ENCODE results near the gene AGK. TPM values are rescaled to one million over a fixed set of nuclear protein-coding genes. Genes with fewer than 3 reads are reported as not detected.

Gene AGK
- total RNA-seq, 3 donors from 2014 or later = 14.7 to 33.1 (median 28.5) TPM

GRCh38 chr7:141534757-141535737, 16.2 kb upstream of the AGK start:
- no peaks in the 10 kb centered on the region for H3K9me3 ChIP-seq
- no peak overlapping the region for H3K4me3 ChIP-seq
- H3K36me3 ChIP-seq = no peaks in the 10 kb centered on the region
- H3K27me3 ChIP-seq = no peaks in the 10 kb centered on the region
- no peaks in the 10 kb centered on the region for H3K4me1 ChIP-seq
- no peak for DNase-seq (ENCODE audit: low spot score in 2 of 2)
- H3K27ac ChIP-seq = no peak overlapping the region
- intact Hi-C loops (cut with DNase I; ENCODE audit: low total_unique reads) = no loop called here
- TF ChIP-seq POLR2AphosphoS5 (IDR thresholded peaks at IDR 0.05) (no peak), POLR2A (IDR thresholded peaks at IDR 0.05) (no peak)
- TF ChIP-seq, protein P1, sequence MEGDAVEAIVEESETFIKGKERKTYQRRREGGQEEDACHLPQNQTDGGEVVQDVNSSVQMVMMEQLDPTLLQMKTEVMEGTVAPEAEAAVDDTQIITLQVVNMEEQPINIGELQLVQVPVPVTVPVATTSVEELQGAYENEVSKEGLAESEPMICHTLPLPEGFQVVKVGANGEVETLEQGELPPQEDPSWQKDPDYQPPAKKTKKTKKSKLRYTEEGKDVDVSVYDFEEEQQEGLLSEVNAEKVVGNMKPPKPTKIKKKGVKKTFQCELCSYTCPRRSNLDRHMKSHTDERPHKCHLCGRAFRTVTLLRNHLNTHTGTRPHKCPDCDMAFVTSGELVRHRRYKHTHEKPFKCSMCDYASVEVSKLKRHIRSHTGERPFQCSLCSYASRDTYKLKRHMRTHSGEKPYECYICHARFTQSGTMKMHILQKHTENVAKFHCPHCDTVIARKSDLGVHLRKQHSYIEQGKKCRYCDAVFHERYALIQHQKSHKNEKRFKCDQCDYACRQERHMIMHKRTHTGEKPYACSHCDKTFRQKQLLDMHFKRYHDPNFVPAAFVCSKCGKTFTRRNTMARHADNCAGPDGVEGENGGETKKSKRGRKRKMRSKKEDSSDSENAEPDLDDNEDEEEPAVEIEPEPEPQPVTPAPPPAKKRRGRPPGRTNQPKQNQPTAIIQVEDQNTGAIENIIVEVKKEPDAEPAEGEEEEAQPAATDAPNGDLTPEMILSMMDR (IDR thresholded peaks at IDR 0.05) = no peak

DNA sequence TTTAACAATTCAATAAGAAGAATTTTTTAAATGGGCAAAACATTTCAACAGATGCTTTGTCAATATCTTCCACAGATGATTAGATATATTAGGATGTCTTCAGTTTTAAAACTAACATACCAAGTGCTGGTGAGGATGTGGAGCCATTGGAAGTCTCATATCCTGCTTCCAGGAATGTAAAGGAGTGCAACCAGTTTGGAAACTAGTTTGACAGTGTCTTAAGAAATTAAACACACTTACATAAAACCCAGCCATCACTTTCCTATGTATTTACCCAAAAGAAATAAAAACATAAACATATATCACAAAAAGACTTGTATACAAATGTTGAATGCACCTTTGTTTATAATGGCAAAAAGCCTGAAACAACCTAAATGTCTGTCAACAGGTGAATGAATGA, 13.3 kb upstream of the AGK start:
- no peaks in the 10 kb centered on the region for H3K4me1 ChIP-seq
- DNase-seq (ENCODE audit: low spot score in 2 of 2) = no peak
- no peak overlapping the region for H3K4me3 ChIP-seq
- H3K27ac ChIP-seq = no peak overlapping the region
- H3K36me3 ChIP-seq = no peaks in the 10 kb centered on the region
- intact Hi-C loops (cut with DNase I; ENCODE audit: low total_unique reads) = no loop called here
- TF ChIP-seq POLR2AphosphoS5 (IDR thresholded peaks at IDR 0.05) (no peak), POLR2A (IDR thresholded peaks at IDR 0.05) (no peak)
- TF ChIP-seq, protein P1 (IDR thresholded peaks at IDR 0.05) = no peak
- H3K27me3 ChIP-seq = no peaks in the 10 kb centered on the region
- no peaks in the 10 kb centered on the region for H3K9me3 ChIP-seq

DNA sequence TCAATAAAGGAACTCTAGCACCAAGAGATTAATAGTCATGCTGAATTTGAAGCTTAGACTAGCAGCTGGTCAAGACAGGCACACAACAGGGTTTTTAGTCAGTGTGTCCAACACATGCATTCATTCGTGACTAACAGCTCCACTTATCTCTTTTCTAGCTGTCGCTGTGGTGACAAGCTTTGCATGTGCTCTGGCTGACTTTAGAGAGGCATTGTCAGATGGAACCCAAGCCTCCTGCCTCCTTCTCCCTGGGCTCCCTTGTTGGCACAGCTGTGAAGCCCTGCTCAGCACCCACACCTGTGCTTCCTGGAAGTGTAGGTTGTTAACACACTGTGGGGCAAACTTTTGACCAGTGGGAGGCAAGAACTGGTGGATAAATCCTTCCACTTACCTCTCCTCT, 9.8 kb upstream of the AGK start:
- Histone ChIP-seq H3K36me3 (no peaks in the 10 kb centered on the region), H3K27me3 (no peaks in the 10 kb centered on the region), H3K9me3 (no peaks in the 10 kb centered on the region), H3K4me1 (no peaks in the 10 kb centered on the region), H3K4me3 (no peak overlapping the region), H3K27ac (no peak overlapping the region)
- no peak for TF ChIP-seq POLR2A (IDR thresholded peaks at IDR 0.05)
- no peak for TF ChIP-seq POLR2AphosphoS5 (IDR thresholded peaks at IDR 0.05)
- TF ChIP-seq, protein P1 (IDR thresholded peaks at IDR 0.05) = no peak
- DNase-seq (ENCODE audit: low spot score in 2 of 2) = no peak
- intact Hi-C loops (cut with DNase I; ENCODE audit: low total_unique reads) = no loop called here

DNA sequence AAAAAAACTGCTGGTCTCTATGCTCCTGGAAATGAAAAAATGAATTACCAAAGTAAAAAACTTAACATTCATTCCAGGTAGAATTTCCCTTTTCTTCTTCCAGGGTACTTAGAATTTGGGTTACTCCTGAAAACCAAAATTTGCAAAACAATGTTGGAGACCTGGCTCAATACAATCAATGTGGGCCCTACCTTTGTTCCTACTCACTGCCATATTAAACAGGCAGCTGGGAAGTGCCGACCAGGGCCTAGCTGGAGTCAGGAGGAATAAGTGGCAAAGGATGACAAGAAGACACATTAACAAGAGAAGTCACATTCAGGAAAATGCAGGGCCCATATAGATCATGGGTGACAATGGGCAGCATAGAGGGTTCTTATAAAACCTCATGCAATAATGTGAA, 6.4 kb upstream of the AGK start:
- H3K36me3 ChIP-seq = no peaks in the 10 kb centered on the region
- no peaks in the 10 kb centered on the region for H3K9me3 ChIP-seq
- H3K27ac ChIP-seq = no peak overlapping the region
- H3K27me3 ChIP-seq = no peaks in the 10 kb centered on the region
- H3K4me3 ChIP-seq = no peak overlapping the region
- DNase-seq (ENCODE audit: low spot score in 2 of 2) = no peak
- no peaks in the 10 kb centered on the region for H3K4me1 ChIP-seq
- intact Hi-C loops (cut with DNase I; ENCODE audit: low total_unique reads) = no loop called here
- TF ChIP-seq POLR2A (IDR thresholded peaks at IDR 0.05) (no peak), POLR2AphosphoS5 (IDR thresholded peaks at IDR 0.05) (no peak)
- TF ChIP-seq, protein P1 (IDR thresholded peaks at IDR 0.05) = no peak

GRCh38 chr7:141549582-141549981, 1.6 kb upstream of the AGK start:
- H3K4me3 ChIP-seq = no peak overlapping the region
- no peaks in the 10 kb centered on the region for H3K27me3 ChIP-seq
- TF ChIP-seq POLR2A (IDR thresholded peaks at IDR 0.05) (no peak), POLR2AphosphoS5 (IDR thresholded peaks at IDR 0.05) (no peak)
- TF ChIP-seq, protein P1 (IDR thresholded peaks at IDR 0.05) = no peak
- DNase-seq (ENCODE audit: low spot score in 2 of 2) = no peak
- intact Hi-C loops (cut with DNase I; ENCODE audit: low total_unique reads) = no loop called here
- H3K27ac ChIP-seq = no peak overlapping the region
- no peaks in the 10 kb centered on the region for H3K36me3 ChIP-seq
- H3K9me3 ChIP-seq = no peaks in the 10 kb centered on the region
- H3K4me1 ChIP-seq = peaks cover 0 to 4% of the 10 kb centered on the region in 2 donors

Data from breast epithelium (tissue), 4 donors.